ENCODE measurements around the gene ZNF43.

GRCh38 chr19:21878646-21879045 is 42.7 kb upstream of the ZNF43 start:
- TF ChIP-seq, protein P1, sequence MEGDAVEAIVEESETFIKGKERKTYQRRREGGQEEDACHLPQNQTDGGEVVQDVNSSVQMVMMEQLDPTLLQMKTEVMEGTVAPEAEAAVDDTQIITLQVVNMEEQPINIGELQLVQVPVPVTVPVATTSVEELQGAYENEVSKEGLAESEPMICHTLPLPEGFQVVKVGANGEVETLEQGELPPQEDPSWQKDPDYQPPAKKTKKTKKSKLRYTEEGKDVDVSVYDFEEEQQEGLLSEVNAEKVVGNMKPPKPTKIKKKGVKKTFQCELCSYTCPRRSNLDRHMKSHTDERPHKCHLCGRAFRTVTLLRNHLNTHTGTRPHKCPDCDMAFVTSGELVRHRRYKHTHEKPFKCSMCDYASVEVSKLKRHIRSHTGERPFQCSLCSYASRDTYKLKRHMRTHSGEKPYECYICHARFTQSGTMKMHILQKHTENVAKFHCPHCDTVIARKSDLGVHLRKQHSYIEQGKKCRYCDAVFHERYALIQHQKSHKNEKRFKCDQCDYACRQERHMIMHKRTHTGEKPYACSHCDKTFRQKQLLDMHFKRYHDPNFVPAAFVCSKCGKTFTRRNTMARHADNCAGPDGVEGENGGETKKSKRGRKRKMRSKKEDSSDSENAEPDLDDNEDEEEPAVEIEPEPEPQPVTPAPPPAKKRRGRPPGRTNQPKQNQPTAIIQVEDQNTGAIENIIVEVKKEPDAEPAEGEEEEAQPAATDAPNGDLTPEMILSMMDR (IDR thresholded peaks at IDR 0.05), result no peak
- TF ChIP-seq POLR2A (IDR thresholded peaks at IDR 0.05), result no peak

Data from sigmoid colon (tissue), 3 donors.